Stimulated activated CD8-positive, alpha-beta memory T cell treated with anti-CD3 and anti-CD28 coated beads, Interleukin-15, amount 100 ng/mL, for 48 hours (primary cell): ENCODE results near the gene FUNDC2.

Experiments
- DNase-seq, 2 donors: peaks; one replicate each; pipeline ENCODE4 v3.0.0-alpha.2; 2020; ENCODE audit warnings: low read depth in 2 of 2

The FUNDC2 gene

DNA sequence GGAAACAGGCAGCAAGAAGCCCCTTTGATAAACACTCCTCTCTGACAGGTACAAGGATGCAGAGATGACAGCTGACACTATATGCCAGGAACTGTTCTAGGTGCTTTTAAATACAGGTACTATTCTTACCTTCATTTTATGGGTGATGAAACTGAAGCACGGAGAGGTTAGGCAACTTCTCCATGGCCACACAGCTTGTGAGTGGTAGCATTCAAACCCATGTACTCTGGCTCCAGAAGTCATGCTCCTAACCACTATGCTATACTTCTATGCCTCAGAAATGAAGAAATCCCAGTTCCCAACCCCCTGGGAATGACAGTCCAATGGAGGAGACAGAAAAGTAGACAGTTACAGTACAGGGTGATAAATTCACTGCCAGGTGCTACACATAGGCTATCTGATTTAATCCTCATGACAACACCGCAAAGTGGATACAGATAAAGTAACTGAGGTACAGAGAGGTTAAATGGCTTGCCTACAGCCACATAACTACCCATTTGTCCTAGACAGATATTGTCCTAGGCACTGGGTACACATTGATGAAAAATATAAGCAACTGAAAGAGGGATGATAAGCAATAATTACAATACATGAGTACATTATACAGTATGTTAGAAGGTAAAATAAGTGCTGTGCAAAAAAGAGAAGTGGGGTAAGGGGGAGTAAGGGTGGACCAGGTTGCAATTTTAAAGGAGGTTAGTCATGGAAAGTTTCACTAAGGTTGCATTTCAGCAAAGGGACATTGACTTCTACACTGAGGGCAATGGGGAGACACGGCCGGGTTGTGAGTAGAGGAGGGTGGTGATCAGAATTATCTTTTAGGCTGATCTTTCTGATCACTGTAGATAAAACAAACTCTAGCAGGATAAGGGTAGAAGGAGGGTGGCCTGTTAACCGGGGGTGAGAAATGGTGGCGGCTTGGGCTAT is 2.5 kb upstream of the FUNDC2 start:
- DNase-seq: no peak

DNA sequence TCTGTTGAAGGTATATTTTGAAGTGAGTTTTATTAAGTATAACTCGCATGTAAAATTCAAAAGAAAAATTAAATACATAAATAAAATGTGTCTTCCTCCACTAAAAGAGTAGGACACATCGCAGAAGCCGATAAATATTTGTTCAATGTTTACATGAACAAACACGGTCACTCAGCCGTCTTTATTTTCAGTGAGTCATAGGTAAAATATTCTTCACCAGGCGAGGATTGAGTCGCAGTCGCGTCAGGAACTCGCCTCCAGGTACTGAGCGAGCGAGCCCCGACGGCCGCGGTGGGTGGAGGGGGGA is 271 bp upstream of the FUNDC2 start:
- no peak for DNase-seq

DNA sequence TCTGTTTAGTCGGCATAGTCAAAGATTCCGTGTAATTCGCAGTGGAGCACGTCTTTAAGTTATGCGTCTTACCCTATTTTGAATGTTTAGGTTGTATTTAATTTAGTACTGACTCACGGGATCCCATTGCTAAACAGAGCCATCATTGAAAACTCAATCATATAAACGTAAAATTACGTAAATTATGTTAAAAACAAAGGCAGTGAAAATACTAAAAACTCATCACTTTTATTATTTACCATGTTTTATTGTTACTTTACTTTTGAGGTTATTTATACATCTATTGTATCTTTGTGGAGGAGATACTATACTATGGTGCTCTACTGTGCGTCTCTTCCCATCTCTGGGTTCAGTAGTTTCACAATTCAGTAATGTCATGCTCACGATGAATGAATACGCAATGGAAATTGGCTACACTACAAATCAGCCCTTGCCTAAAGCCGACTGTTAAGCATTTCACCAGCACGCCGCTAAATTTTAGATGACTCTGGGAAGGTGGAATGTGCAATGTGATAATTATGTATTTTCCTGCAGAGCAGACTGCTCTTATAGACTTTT is 944 bp downstream of the FUNDC2 start:
- no peak for DNase-seq

DNA sequence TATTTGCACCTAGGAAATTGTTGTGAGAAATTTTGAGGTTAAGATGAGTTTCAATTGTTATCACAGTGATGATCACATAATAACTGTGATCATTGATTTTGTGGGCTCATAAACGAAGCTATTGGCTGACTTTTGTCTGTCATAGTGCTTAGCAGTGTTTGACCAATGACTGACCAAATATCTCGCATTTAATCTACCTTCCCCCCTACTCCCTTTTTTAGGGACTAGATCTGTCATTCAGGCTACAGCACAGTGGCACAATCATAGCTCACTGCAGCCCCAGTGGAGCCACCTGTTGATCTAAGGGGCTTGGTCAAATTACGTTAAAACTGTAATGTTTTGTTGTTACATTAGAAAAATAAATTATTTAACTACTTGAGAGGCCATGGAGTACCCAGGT is 1.5 kb downstream of the FUNDC2 start:
- no peak for DNase-seq

DNA sequence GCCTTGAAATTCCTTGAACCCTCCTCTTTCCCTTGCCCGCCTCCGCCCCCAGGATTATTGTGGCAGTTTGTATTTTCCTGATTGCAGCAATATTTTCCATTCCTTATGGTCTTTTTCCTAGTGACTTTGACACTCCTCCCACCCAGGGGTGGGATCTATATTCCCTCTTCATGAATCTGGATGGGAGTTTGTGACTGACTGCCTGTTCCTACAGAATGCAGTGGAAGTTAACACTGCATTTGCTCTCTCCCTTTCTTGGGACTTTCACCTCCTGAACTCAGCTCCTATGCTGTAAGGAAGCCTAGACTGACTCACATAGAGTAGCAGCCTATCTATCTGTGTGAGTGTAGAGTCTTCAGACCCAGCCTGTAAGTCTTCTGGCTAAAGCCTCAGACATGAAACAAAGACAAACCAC is 2.2 kb downstream of the FUNDC2 start:
- DNase-seq: no peak

DNA sequence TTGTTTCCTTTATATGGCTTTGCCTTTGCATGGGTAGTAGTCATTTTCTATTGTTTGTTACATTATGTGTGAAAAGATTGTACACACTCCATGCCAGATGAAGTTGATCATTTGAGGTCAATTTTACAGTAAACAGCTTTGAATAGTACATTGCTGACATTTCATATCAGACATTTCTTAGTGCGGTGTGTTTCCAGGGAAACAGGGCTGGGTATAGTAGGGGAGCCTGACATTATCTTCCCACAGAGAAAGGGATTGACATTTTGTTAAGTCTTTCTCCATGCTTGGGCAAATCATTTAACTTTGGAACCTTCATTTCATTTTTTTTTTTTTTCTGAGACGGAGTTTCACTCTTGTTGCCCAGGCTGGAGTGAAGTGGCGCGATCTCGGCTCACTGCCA is 5.0 kb downstream of the FUNDC2 start:
- no peak for DNase-seq

DNA sequence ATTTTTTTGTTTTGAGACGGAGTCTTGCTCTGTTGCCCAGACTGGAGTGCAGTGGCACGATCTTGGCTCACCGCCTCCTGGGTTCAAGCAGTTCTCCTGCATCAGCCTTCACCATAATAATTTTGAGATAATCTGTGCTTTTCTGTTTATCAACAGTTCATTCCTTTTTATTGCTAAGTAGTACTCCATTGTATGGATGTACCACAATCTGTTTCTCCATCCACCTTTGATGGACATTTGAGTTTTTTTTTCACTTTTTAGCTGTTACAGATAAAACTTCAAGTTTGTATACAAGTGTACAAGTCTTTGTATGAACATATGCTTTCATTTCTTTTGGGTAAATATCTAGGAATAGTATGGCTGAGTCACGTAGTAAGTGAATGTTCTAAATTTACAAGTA is 9.0 kb downstream of the FUNDC2 start:
- no peak for DNase-seq

DNA sequence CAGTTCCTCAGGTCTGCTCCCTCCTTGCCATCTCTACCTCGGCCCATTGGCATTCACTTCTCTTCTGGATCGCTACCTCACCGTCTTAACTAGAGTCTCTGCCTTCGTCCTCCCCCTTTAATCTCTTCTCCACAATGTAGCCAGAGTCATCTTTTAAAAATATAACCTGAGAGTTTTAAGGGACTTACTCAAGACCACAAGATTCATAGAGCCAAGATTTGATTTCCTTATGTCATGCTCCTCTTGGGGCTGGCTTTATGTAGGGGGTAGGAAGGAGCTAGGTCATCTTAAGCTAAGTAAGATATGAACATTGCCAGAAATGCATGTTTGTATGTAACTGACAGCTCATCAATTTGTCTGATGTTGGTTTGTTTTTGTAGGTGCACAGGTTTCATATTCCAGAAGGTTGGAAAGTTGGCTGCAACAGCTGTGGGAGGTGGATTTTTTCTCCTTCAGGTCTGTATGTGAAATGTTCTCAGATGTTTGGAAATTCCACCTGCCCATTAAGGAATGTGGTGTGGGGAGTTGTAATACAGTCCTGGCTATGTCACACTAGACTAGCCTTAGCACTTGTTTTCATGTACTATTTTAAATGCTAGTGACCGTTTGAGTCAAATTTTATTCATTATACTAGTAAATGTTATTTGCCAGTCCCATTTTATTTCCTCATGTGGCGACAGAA is 19.6 kb downstream of the FUNDC2 start:
- DNase-seq: no peak

DNA sequence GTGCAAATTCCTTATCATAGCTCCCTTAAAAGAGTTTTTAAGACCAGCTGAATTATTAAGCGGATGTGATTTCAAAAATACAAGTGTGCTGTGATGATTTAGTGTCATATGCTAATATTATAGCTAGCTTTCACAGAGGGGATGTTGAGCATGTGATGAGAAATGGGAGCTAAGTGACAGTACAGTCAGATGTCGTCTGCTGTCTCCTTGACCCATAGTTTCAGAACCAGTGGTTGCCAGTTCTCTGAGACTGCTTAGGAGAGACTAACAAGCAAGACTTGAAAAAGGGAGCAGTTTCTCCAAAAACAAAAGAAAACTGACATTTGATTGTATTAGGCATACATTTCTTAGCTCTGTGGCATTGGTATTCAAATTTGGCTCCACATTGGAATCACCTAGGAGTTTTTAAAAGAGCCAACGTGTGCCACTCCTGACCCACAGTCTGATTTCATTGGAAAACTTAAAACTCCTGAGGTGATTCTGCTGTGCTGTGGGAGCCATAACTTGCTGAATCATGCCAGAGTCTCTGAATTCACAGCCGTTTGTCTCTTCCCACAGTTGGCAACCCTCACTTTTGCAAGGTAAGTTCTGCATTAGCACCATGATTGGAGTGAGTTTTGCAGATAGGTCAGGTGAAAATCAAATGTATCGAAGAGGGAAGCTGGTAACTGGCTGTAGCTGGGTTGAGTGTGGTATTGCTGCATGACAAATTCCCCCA is 20.3 kb downstream of the FUNDC2 start:
- DNase-seq: no peak

DNA sequence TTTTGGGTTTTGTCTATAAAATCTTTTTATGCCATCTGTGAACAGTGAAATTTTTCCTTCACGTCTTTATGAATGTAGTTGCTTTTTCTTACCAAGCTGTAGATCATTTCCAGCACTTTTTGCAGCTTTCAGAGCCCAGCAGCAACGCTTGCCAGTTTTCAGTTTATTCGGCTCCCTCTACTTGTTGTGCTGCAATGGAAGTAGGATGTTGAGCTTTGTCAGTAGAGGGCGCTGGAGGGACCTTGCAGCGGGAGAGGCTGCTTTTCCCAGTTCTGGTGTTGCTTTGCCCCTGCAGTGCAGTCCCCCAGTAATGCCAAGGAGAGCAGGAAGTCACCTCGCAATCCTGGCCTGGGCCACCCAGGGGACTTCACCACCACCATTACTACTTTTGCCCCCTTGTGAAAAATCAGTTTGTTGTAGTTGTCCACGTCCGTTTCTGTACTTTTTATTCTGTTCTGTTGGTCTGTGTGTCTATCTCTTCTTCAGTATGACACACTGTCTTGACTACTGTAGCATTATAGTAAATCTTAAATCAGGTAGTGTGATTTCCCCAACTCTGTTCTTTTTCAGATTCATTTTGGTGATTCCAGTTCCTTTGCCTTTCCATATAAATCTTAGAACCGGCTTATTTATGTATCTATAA is 22.5 kb downstream of the FUNDC2 start:
- DNase-seq: no peak

DNA sequence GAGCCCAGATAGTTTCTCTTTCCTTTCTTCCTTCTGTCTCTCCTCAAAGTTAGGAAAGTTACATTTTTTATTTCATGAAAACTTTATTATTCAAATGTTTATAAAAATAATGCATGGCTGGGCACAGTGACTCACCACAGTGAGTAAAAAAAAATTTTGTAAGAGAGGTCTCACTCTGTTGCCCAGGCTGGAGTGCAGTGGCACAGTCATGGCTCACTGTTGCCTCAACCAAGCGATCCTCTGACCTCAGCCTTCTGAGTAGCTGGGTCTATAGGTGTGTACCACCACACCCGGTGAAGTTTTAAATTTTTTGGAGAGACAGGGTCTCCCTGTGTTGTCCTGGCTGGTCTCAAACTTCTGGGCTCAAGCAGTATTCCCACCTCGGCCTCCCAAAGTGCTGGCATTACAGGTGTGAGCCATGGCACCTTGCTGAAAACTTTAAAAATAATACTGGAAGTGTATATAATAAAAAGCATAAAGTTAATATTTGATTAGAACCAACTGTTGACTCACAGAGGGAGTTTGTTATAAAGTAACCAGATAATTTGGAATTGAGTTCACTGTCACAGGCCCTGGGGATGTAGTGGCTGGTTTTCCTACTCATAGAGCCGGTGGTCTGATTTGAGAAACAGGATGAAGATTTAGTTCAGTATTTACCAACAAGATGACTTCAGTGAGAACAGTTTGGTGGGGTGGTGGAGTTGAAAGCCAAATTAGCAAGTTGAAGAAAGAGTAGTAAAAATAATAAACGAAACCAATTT is 26.3 kb downstream of the FUNDC2 start:
- DNase-seq: no peak

DNA sequence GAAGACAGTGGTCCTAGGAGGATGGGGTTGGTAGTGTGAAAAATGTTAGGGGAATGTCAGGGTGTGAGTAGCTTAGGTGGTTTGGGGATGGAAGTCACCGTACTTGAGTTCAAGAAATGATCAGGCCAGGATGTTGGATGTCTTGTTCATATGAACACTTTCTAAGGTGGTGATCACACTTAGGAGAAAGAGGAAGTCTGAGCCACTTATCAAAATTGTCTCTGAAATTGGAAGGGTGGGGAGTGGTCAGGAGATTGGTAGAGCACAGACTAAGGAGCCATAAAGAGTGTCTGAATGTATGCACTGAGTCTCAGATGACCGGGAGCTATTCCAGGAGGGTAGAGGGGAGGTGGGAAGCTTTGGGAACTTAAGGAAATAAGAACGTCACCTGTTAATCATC is 27.0 kb downstream of the FUNDC2 start:
- DNase-seq: no peak

DNA sequence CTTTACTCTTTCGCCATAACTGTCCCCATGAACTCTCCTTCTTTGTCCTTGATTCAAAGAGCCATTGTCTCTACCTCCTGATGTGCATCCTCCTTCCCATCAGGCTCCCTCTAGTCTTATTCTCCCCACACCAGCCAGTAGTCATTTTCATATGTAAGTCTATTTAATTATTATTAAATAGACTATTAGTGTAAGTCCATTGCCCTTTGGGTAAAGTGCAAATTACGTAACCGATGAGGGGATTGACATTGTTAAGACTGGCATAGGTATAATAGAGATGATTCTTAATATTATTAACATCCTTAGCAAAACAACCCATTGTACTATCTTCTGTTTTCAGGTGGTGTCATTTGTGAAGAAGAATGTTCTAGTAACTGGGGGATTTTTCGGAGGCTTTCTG is 27.6 kb downstream of the FUNDC2 start:
- no peak for DNase-seq

DNA sequence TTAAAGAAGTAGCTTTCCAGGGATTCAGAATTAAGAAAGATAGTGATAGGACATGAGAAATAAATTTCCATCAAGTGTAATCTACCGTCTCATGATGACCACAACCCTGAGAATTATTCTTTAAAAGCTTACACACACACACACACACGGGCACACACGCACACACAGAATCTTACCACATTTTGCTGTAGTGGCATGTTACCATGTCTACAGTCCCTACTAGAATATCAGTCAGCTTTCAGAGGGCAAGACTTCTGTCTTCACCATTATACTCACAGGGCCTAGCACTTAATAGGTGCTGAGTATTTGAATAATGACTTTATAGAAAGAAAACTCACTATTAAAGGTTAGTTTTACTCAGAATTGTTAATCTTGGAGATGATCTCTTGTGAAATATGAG is 28.9 kb downstream of the FUNDC2 start:
- no peak for DNase-seq

DNA sequence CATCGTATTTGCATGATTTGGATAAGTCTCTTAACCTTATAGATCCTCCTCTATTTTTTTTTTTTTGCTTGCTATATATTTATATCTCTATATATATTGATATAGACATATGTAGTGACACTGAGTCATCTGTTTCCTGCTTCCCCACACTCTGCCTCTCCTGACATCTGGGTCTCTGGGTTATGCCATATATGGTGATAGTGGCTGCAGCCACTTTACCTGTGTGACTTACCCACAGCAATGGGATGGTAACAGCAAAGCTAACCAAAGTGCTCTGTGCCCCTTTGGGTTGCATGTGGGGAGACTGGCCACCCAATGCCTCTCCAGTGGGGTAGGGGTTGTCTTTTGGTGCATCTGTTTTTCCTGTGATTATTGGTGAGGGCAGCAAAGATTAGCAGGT is 29.8 kb downstream of the FUNDC2 start:
- DNase-seq: no peak

DNA sequence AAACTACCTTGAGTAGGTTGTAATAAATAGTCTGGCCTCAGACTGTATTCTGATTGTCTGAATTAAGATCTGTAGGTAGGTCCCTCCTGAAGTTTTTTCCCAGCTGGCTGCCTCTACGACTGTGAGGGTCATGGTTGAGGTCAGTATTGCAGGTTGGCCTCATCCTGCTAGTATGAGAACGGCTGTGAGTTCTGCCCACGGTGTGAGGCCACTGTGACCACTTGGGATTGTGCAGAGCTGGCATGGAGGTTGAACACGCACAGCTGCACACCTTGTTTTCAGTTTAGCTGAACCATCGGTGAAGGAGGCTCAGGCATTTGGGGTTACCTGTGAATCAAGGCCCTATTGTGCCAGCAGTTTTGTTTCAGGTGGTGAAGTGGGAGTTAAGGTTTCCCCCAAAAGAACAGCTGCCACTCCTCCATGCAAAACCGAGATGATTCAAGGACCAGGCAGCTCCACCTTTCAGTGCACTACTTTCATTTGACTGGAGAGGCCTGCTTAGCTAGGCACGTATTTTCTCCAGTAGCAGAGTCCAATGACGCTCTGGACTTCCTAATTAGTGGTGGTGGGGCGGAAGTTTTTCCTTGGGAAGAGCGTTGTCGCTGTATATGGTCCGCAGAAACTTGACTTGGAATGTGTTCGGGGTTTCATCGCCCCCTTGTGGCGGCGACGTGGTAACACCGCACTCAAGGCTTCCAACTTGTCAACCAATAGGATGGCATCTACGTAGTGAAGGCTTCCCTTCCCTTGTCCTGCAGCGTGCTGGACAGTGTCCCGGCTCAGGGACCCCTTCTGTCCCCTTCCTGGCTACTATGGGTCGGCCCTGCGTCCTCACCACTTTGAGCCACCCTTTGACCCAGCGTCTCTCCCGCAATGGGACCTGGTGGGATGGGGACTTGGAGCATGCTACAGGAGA is 30.5 kb downstream of the FUNDC2 start:
- DNase-seq: no peak

DNA sequence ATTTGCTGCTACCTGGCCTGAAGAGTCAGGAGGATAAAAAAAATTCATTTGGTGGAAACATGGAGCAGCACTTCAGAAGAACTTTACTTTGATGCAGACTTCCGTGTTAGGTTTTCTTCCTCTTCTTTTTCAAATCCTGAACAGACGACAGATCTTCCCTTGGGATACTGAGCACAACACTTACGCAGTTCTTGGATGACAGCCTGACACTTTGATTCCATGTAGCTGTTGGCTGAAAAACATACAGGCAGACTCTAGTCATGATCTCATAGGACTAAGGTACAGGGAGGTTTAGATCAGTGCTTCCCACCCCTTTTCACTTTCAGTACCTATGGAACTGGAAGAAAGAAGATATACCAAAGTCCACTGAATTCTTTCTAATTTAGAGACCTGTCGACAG is 35.1 kb downstream of the FUNDC2 start:
- no peak for DNase-seq

DNA sequence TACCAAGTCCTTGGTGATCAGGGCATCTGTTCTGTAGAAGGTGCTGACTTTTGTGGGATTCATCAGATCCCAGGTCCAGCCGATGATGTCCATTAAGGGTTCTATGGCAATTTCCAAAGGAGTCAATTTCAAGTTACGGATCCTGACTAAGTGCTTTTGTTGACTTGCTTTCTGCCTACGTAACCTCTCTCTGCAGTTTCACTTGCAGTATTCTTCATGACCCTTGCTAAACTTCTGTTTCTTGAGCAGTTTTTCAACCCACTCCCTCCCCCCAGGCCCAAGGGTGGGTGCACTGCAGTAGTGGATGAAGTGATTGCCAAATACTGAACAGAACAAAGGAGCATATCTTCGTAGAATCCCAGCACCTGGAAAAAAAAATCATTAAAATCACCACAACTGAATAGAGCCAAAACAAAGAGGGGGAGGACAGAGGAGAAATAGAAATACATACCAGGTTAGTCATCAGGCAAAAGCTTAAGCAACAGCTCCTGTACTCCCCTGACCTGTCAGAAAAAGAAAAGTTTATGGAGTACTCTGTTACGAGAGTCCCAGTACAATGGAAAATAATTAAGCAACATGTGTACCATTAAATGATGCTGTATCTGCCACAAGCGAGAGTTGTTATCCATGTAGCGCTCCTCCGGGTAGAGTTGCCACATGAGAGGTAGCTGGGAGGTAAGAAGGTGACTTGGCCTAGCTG is 38.5 kb downstream of the FUNDC2 start:
- no peak for DNase-seq

DNA sequence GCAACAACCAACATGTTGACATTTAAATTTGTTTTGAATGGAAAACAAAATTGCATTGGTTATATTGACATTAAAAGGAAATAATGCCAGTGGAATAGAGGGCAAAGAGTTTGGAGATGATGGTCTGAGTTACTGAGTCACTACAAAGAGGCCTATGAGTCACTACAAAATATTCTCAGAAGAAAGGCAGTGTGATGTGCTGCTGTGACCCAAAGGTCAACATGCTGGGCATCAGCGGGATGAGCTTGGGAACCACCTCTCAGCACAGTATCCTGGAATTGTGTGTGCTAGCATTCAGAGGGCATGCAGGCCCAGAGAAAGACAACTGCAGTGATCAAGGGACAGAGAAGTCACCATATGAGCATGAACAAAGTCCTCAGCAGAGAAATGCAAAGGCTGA is 41.5 kb downstream of the FUNDC2 start:
- DNase-seq: no peak

DNA sequence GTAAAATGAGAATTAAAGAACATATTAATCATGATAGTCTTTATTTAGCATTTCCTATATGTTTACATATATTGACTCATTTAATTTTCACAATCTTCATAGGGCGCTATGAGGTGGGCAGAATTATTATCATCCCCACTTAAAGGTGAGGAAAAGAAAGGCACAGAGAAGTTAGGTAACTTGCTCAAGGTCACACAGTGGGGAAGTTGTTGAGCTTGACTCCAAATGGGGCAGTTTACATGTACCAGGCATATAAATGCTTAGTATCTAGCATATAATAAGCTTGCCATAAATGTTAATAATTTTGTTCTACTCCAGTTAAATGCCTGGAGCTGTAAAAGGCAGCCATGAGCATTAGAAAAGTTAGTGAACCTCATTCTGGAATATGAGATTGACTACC is 42.8 kb downstream of the FUNDC2 start:
- no peak for DNase-seq
